Adrenal gland (tissue), 12 donors: ENCODE data around the gene GCNT2. TPM values are rescaled to one million over a fixed set of nuclear protein-coding genes. Genes with fewer than 3 reads are reported as not detected.
A peak's percentile ranks its signal among the peaks of the same experiment; 100 is the strongest.

Experiments
- DNase-seq, 7 donors: peaks; one replicate each; pipeline ENCODE4 v3.0.0-alpha.2; 2019 to 2020
- H3K27ac ChIP-seq, 5 donors: fragments of 200-600 bp; sonication (generic) in 4 of 5; 1 replicate in 3 of 5; 2 replicates in 2 of 5; pipeline versions ENCODE4 v1.5.1 to v1.8.0; 2016 to 2020; ENCODE audit warnings: mild to moderate bottlenecking in 1 of 5
- H3K27me3 ChIP-seq: fragments of 200-600 bp; 2 replicates; pipeline ENCODE4 v1.8.0; 2021
- H3K36me3 ChIP-seq, 2 donors: fragments of 200-600 bp; replicated peaks in 1 of 2; 1 replicate in 1 of 2; 2 replicates in 1 of 2; pipeline versions ENCODE4 v1.5.1 to v1.8.0; 2018 to 2022
- H3K4me1 ChIP-seq, 2 donors: fragments of 200-600 bp; replicated peaks in 1 of 2; 1 replicate in 1 of 2; 2 replicates in 1 of 2; pipeline versions ENCODE4 v1.5.1 to v1.8.0; 2018 to 2021
- H3K4me3 ChIP-seq, 4 donors: fragments of 200-600 bp; sonication (generic) in 3 of 4; one replicate each; pipeline ENCODE4 v1.5.1; 2016 to 2018
- H3K9me3 ChIP-seq, 3 donors: fragments of 200-600 bp; sonication (generic) in 1 of 3; replicated peaks in 1 of 3; 1 replicate in 2 of 3; 2 replicates in 1 of 3; pipeline versions ENCODE4 v1.5.1 to v1.8.0; 2016 to 2021
- CTCF ChIP-seq, 6 experiments: fragments of 450-650 bp in 4 of 6; fragments of 200-600 bp in 2 of 6; sonication (generic) in 1 of 6; IDR thresholded peaks; 1 replicate in 5 of 6; 2 replicates in 1 of 6; pipeline versions ENCODE4 v1.5.1 to v1.8.0; 2016 to 2021; ENCODE audit warnings: antibody characterized with exemption in 6 of 6, mild to moderate bottlenecking in 2 of 6, moderate library complexity in 1 of 6
- POLR2A ChIP-seq, 2 donors: fragments of 450-650 bp; IDR thresholded peaks; one replicate each; pipeline ENCODE4 v1.6.1; 2017; ENCODE audit warnings: antibody characterized with exemption in 2 of 2, mild to moderate bottlenecking in 2 of 2, moderate library complexity in 1 of 2
- WGBS, 4 donors: extraction: QIAGEN DNeasy Blood & Tissue Kit in 2 of 4; methylation state at CpG; one replicate each; pipeline versions ENCODE4 v1.1.5 to v1.1.7; 2013 to 2017; 5-methylcytosine and 5-hydroxymethylcytosine counted together
- intact Hi-C, 2 donors: fragments of 100-400 bp; cut with DNase I; formaldehyde crosslinking; loops; one replicate each; pipeline versions ENCODE4 v1.14.1 to v1.15.0; 2022 to 2023
- polyA plus RNA-seq, 3 donors: library from polyadenylated mRNA; stranded (reverse); fragments of 200-250 nt in 2 of 3; fragments of 350-450 nt in 1 of 3; fragmentation: Illumina TruSeq in 1 of 3; extraction: RNeasy Lipid Tissue Mini Kit (QIAGEN cat#74804) in 1 of 3; gene quantifications; one replicate each; pipeline ENCODE4 v1.2.3, GENCODE V29; 2013 to 2014
- total RNA-seq, 9 donors: library from RNA; depleted of rRNA in 4 of 9; stranded (reverse); fragments of >200 nt in 4 of 9; fragments of 120-200 nt in 1 of 9; fragmentation: NEBNext Ultra II Directional in 1 of 9; extraction: Animal tissue kit (Norgen Biotek cat#: 25700) in 1 of 9; gene quantifications; one replicate each; pipeline versions ENCODE4 v1.1.0 to v1.2.4, GENCODE V29; 2013 to 2023
- donor health status: healthy with polysubstance abuse.
- donor health status: Bipolar disorder and iron deficiency.
- donor health status: DM: yes; HTN: yes; CAD: no.
- donor health status: DM: no; HTN: no; CAD: no.
- donor health status: DM: no; HTN: no; CAD: no.
- donor health status: DM: yes; HTN: yes; CAD: no.

The GCNT2 gene
- total and polyA plus RNA-seq, 12 donors: 0.27 to 4.0 (median 1.7) TPM

GRCh38 chr6:10555625-10556309 is 34.6 kb downstream of the GCNT2 start:
- peak overlapping the region in 1 of 5 donors; percentile 65 for H3K27ac ChIP-seq
- intact Hi-C loops: no loop called here
- TF ChIP-seq CTCF (IDR thresholded peaks at IDR 0.05): no peak
- no peak for TF ChIP-seq POLR2A (IDR thresholded peaks at IDR 0.05)
- no peaks in the 10 kb centered on the region for H3K4me1 ChIP-seq
- no peaks in the 10 kb centered on the region for H3K27me3 ChIP-seq
- DNase-seq: peak; percentile 25 to 69 (median 51)
- H3K9me3 ChIP-seq: no peaks in the 10 kb centered on the region
- 9 to 14% (median 13%) methylated on average over 22 of the region's 22 CpGs for WGBS, 4 donors
- H3K4me3 ChIP-seq: peak overlapping the region in 1 of 4 donors; percentile 11
- H3K36me3 ChIP-seq: no peaks in the 10 kb centered on the region

- Histone ChIP-seq H3K27ac (no peak overlapping the region), H3K27me3 (no peaks in the 10 kb centered on the region), H3K4me3 (no peak overlapping the region), H3K9me3 (no peaks in the 10 kb centered on the region), H3K36me3 (no peaks in the 10 kb centered on the region), H3K4me1 (no peaks in the 10 kb centered on the region)
- WGBS, 4 donors: 21 to 34% (median 26%) methylated on average over 6 of the region's 6 CpGs
- intact Hi-C loops: no loop called here
- TF ChIP-seq POLR2A (IDR thresholded peaks at IDR 0.05) (no peak), CTCF (IDR thresholded peaks at IDR 0.05) (no peak)
- no peak for DNase-seq
These were observed 35.4 kb downstream of the GCNT2 start for GRCh38 chr6:10556589-10556988.

GRCh38 chr6:10556992-10557391 is 35.8 kb downstream of the GCNT2 start:
- Histone ChIP-seq H3K27me3 (no peaks in the 10 kb centered on the region), H3K4me1 (no peaks in the 10 kb centered on the region), H3K9me3 (no peaks in the 10 kb centered on the region), H3K27ac (no peak overlapping the region), H3K4me3 (no peak overlapping the region), H3K36me3 (no peaks in the 10 kb centered on the region)
- WGBS, 4 donors: 53 to 65% (median 57%) methylated on average over 6 of the region's 6 CpGs
- no peak for DNase-seq
- intact Hi-C loops: no loop called here
- TF ChIP-seq POLR2A (IDR thresholded peaks at IDR 0.05) (no peak), CTCF (IDR thresholded peaks at IDR 0.05) (no peak)

- Histone ChIP-seq H3K9me3 (no peaks in the 10 kb centered on the region), H3K27me3 (no peaks in the 10 kb centered on the region), H3K27ac (no peak overlapping the region), H3K4me1 (no peaks in the 10 kb centered on the region), H3K36me3 (no peaks in the 10 kb centered on the region), H3K4me3 (no peak overlapping the region)
- intact Hi-C loops: no loop called here
- no peak for DNase-seq
- TF ChIP-seq POLR2A (IDR thresholded peaks at IDR 0.05) (no peak), CTCF (IDR thresholded peaks at IDR 0.05) (no peak)
These were observed 36.8 kb downstream of the GCNT2 start for GRCh38 chr6:10557913-10558312.
